ENCODE measurements around the gene TDRD1. TPM values are rescaled to one million over a fixed set of nuclear protein-coding genes. Genes with fewer than 3 reads are reported as not detected.

The TDRD1 gene
- total RNA-seq, 4 donors from 2014 or later, result 0.17 to 0.42 (median 0.40) TPM; not detected in 1

- Histone ChIP-seq H3K4me3 (no peak overlapping the region), H3K9me3 (no peaks in the 10 kb centered on the region), H3K27me3 (no peaks in the 10 kb centered on the region), H3K4me1 (peaks cover 5% of the 10 kb centered on the region), H3K36me3 (no peaks in the 10 kb centered on the region), H3K27ac (no peak overlapping the region)
- no peak for DNase-seq (ENCODE audit: low spot score in 2 of 2)
- TF ChIP-seq EP300 (IDR thresholded peaks at IDR 0.05) (no peak), POLR2AphosphoS5 (IDR thresholded peaks at IDR 0.05) (no peak), CTCF (IDR thresholded peaks at IDR 0.05) (no peak), POLR2A (IDR thresholded peaks at IDR 0.05) (no peak)
- WGBS, result 91% methylated on average over 9 of the region's 9 CpGs
These were observed 4.4 kb downstream of the TDRD1 start for GRCh38 chr10:114183563-114183962.

- H3K27ac ChIP-seq, result no peak overlapping the region
- H3K27me3 ChIP-seq, result no peaks in the 10 kb centered on the region
- no peak for DNase-seq (ENCODE audit: low spot score in 2 of 2)
- H3K4me3 ChIP-seq, result no peak overlapping the region
- no peaks in the 10 kb centered on the region for H3K9me3 ChIP-seq
- 86% methylated on average over 5 of the region's 5 CpGs for WGBS
- peaks cover 5% of the 10 kb centered on the region for H3K4me1 ChIP-seq
- no peak for TF ChIP-seq EP300 (IDR thresholded peaks at IDR 0.05)
- no peak for TF ChIP-seq CTCF (IDR thresholded peaks at IDR 0.05)
- no peak for TF ChIP-seq POLR2AphosphoS5 (IDR thresholded peaks at IDR 0.05)
- TF ChIP-seq POLR2A (IDR thresholded peaks at IDR 0.05), result no peak
- H3K36me3 ChIP-seq, result no peaks in the 10 kb centered on the region
These were observed 5.1 kb downstream of the TDRD1 start for GRCh38 chr10:114184276-114184675.

GRCh38 chr10:114188001-114188400, 8.8 kb downstream of the TDRD1 start:
- no peak for TF ChIP-seq EP300 (IDR thresholded peaks at IDR 0.05)
- TF ChIP-seq POLR2A (IDR thresholded peaks at IDR 0.05), result no peak
- DNase-seq (ENCODE audit: low spot score in 2 of 2), result no peak
- no peaks in the 10 kb centered on the region for H3K36me3 ChIP-seq
- H3K9me3 ChIP-seq, result no peaks in the 10 kb centered on the region
- H3K27ac ChIP-seq, result no peak overlapping the region
- WGBS, result 75% methylated on average over 3 of the region's 3 CpGs
- no peak overlapping the region for H3K4me3 ChIP-seq
- H3K4me1 ChIP-seq, result no peaks in the 10 kb centered on the region
- H3K27me3 ChIP-seq, result no peaks in the 10 kb centered on the region

- no peaks in the 10 kb centered on the region for H3K4me1 ChIP-seq
- no peak for DNase-seq (ENCODE audit: low spot score in 2 of 2)
- H3K36me3 ChIP-seq, result no peaks in the 10 kb centered on the region
- H3K9me3 ChIP-seq, result no peaks in the 10 kb centered on the region
- no peak overlapping the region for H3K27ac ChIP-seq
- no peak overlapping the region for H3K4me3 ChIP-seq
- over 99% methylated on average over 3 of the region's 3 CpGs for WGBS
- no peaks in the 10 kb centered on the region for H3K27me3 ChIP-seq
- TF ChIP-seq CTCF (IDR thresholded peaks at IDR 0.05) (no peak), POLR2A (IDR thresholded peaks at IDR 0.05) (no peak), POLR2AphosphoS5 (IDR thresholded peaks at IDR 0.05) (no peak), EP300 (IDR thresholded peaks at IDR 0.05) (no peak)
These were observed 9.7 kb downstream of the TDRD1 start for GRCh38 chr10:114188900-114189299.

GRCh38 chr10:114189700-114190099, 10.5 kb downstream of the TDRD1 start:
- no peak for DNase-seq (ENCODE audit: low spot score in 2 of 2)
- no peak for TF ChIP-seq POLR2A (IDR thresholded peaks at IDR 0.05)
- TF ChIP-seq POLR2AphosphoS5 (IDR thresholded peaks at IDR 0.05), result no peak
- TF ChIP-seq EP300 (IDR thresholded peaks at IDR 0.05), result no peak
- TF ChIP-seq CTCF (IDR thresholded peaks at IDR 0.05), result no peak
- Histone ChIP-seq H3K27ac (no peak overlapping the region), H3K27me3 (no peaks in the 10 kb centered on the region), H3K9me3 (no peaks in the 10 kb centered on the region), H3K4me3 (no peak overlapping the region), H3K4me1 (no peaks in the 10 kb centered on the region), H3K36me3 (no peaks in the 10 kb centered on the region)
- 92% methylated on average over 8 of the region's 8 CpGs for WGBS

- H3K4me3 ChIP-seq, result no peak overlapping the region
- H3K27ac ChIP-seq, result no peak overlapping the region
- H3K27me3 ChIP-seq, result no peaks in the 10 kb centered on the region
- WGBS, result 74% methylated on average over 2 of the region's 2 CpGs
- no peaks in the 10 kb centered on the region for H3K4me1 ChIP-seq
- TF ChIP-seq EP300 (IDR thresholded peaks at IDR 0.05) (no peak), POLR2AphosphoS5 (IDR thresholded peaks at IDR 0.05) (no peak), POLR2A (IDR thresholded peaks at IDR 0.05) (no peak), CTCF (IDR thresholded peaks at IDR 0.05) (no peak)
- DNase-seq (ENCODE audit: low spot score in 2 of 2), result no peak
- no peaks in the 10 kb centered on the region for H3K9me3 ChIP-seq
- no peaks in the 10 kb centered on the region for H3K36me3 ChIP-seq
These were observed 15.9 kb downstream of the TDRD1 start for GRCh38 chr10:114195079-114195478.

Data from suprapubic skin (tissue), 4 donors.